Measurements from ENCODE around the gene MAP2K5.

The MAP2K5 gene

GRCh38 chr15:67542420-67543347 is at the start of gene MAP2K5:
TSS of gene MAP2K5 (plus strand) at chr15:67542703. CDS start at chr15:67543336, 633 bp downstream.
- DNase-seq (ENCODE audit: low read depth in 2 of 2, low spot score in 1 of 2): peak; percentile 61 to 68

- DNase-seq (ENCODE audit: low read depth in 2 of 2, low spot score in 1 of 2): no peak
Observed at GRCh38 chr15:67495585-67495984, 46.9 kb upstream of the MAP2K5 start.

- no peak for DNase-seq (ENCODE audit: low read depth in 2 of 2, low spot score in 1 of 2)
Observed at GRCh38 chr15:67501177-67501835, 41.2 kb upstream of the MAP2K5 start.

- DNase-seq (ENCODE audit: low read depth in 2 of 2, low spot score in 1 of 2): no peak
Observed at GRCh38 chr15:67501836-67502461, 40.6 kb upstream of the MAP2K5 start.

GRCh38 chr15:67504056-67504455 is 38.4 kb upstream of the MAP2K5 start:
- DNase-seq (ENCODE audit: low read depth in 2 of 2, low spot score in 1 of 2): no peak

- DNase-seq (ENCODE audit: low read depth in 2 of 2, low spot score in 1 of 2): no peak
Observed at GRCh38 chr15:67504796-67505195, 37.7 kb upstream of the MAP2K5 start.

GRCh38 chr15:67505675-67506572 is 36.6 kb upstream of the MAP2K5 start:
- no peak for DNase-seq (ENCODE audit: low read depth in 2 of 2, low spot score in 1 of 2)

- DNase-seq (ENCODE audit: low read depth in 2 of 2, low spot score in 1 of 2): no peak
Observed at GRCh38 chr15:67506775-67507747, 35.4 kb upstream of the MAP2K5 start.

- DNase-seq (ENCODE audit: low read depth in 2 of 2, low spot score in 1 of 2): no peak
Observed at GRCh38 chr15:67508407-67508806, 34.1 kb upstream of the MAP2K5 start.

GRCh38 chr15:67509918-67510317 is 32.6 kb upstream of the MAP2K5 start:
- no peak for DNase-seq (ENCODE audit: low read depth in 2 of 2, low spot score in 1 of 2)

GRCh38 chr15:67510597-67511190 is 31.8 kb upstream of the MAP2K5 start:
- no peak for DNase-seq (ENCODE audit: low read depth in 2 of 2, low spot score in 1 of 2)

GRCh38 chr15:67511606-67512005 is 30.9 kb upstream of the MAP2K5 start:
- DNase-seq (ENCODE audit: low read depth in 2 of 2, low spot score in 1 of 2): no peak

- no peak for DNase-seq (ENCODE audit: low read depth in 2 of 2, low spot score in 1 of 2)
Observed at GRCh38 chr15:67512140-67512539, 30.4 kb upstream of the MAP2K5 start.

GRCh38 chr15:67512933-67513714 is 29.4 kb upstream of the MAP2K5 start:
- no peak for DNase-seq (ENCODE audit: low read depth in 2 of 2, low spot score in 1 of 2)

GRCh38 chr15:67515090-67515489 is 27.4 kb upstream of the MAP2K5 start:
- DNase-seq (ENCODE audit: low read depth in 2 of 2, low spot score in 1 of 2): no peak

- DNase-seq (ENCODE audit: low read depth in 2 of 2, low spot score in 1 of 2): no peak
Observed at GRCh38 chr15:67515557-67515956, 26.9 kb upstream of the MAP2K5 start.

GRCh38 chr15:67520321-67521028 is 22.0 kb upstream of the MAP2K5 start:
- no peak for DNase-seq (ENCODE audit: low read depth in 2 of 2, low spot score in 1 of 2)
